HepG2 (cell line): ENCODE measurements around the gene CUL9. TPM values are rescaled to one million over a fixed set of nuclear protein-coding genes. Genes with fewer than 3 reads are reported as not detected.

Source experiments
- ATAC-seq: fragments of 200-7000 bp; cut with Tn5 transposase; 3 replicates; pipeline ENCODE4 v1.9.1; 2020; ENCODE audit warnings: mild to moderate bottlenecking, moderate library complexity
- BruUV-seq: library from RNA; stranded (reverse); fragments of 400-500 nt; replicated peaks from 2 replicates; lab custom pipeline; 2021; lab: Mats Ljungman, UMichigan
- CTCF ChIA-PET: fragments of 300-600 bp; formaldehyde crosslinking; extraction: SDS; loops from one replicate; lab custom pipeline; 2021; ENCODE audit warnings: low total read pairs, inconsistent platforms, low intra/inter-chr PET ratio; lab: Yijun Ruan, JAX
- POLR2A ChIA-PET: fragments of 350-600 bp; sonication (Branson Sonifier 250); formaldehyde crosslinking; loops from one replicate; lab custom pipeline; 2020; ENCODE audit warnings: antibody characterized with exemption, inconsistent platforms; lab: Yijun Ruan, JAX
- DNase-seq: peaks from one replicate; pipeline ENCODE4 v3.0.0-alpha.2; 2015; ENCODE audit warnings: low spot score
- FAIRE-seq: peaks from 3 replicates; lab custom pipeline; 2011; peaks lifted over from hg19 to GRCh38; lab: Jason Lieb, UNC
- H2AFZ ChIP-seq: one replicate; pipeline ENCODE4 v1.6.1; 2011; ENCODE audit warnings: low read length, inconsistent platforms
- H3K27ac ChIP-seq: fragments of 300-600 bp; 3 replicates; pipeline ENCODE4 v1.8.0; 2011; ENCODE audit warnings: mixed run types, mild to moderate bottlenecking, mixed read lengths, low read length, inconsistent platforms; ENCODE audit not compliant: insufficient read depth; ENCODE audit errors: extremely low read length
- H3K27me3 ChIP-seq, 2 experiments: fragments of 200-600 bp in 1 of 2; 2 replicates in 1 of 2; 3 replicates in 1 of 2; pipeline versions ENCODE4 v1.6.0 to v1.8.0; 2011; ENCODE audit warnings: low read length in 2 of 2, mild to moderate bottlenecking in 2 of 2, moderate library complexity in 2 of 2, inconsistent platforms in 1 of 2; ENCODE audit not compliant: insufficient read depth in 2 of 2, control insufficient read depth in 1 of 2
- H3K36me3 ChIP-seq, 2 experiments: fragments of 200-600 bp in 1 of 2; replicated peaks in 1 of 2; 2 replicates in 1 of 2; 3 replicates in 1 of 2; pipeline versions ENCODE4 v1.5.1 to v1.8.0; 2011; ENCODE audit warnings: low read length in 2 of 2, inconsistent platforms in 1 of 2; ENCODE audit not compliant: insufficient read depth in 2 of 2, control insufficient read depth in 1 of 2
- H3K4me1 ChIP-seq: 2 replicates; pipeline ENCODE4 v1.5.1; 2012; ENCODE audit warnings: low read length, inconsistent platforms; ENCODE audit not compliant: insufficient read depth
- H3K4me2 ChIP-seq: 2 replicates; pipeline ENCODE4 v1.6.0; 2011; ENCODE audit warnings: low read depth, low read length, inconsistent platforms
- H3K4me3 ChIP-seq, 3 experiments: fragments of 200-600 bp in 1 of 3; sonication (generic), shearing (Covaris generic) in 1 of 3; replicated peaks in 1 of 3; 2 replicates each; pipeline ENCODE4 v1.5.1; 2011 to 2016; ENCODE audit warnings: low read length in 3 of 3, inconsistent platforms in 2 of 3, low read depth in 2 of 3, mild to moderate bottlenecking in 2 of 3, control low read depth in 1 of 3, mixed read lengths in 1 of 3; ENCODE audit not compliant: insufficient read depth in 1 of 3
- H3K79me2 ChIP-seq: one replicate; pipeline ENCODE4 v1.6.1; 2011; ENCODE audit warnings: low read length, inconsistent platforms; ENCODE audit not compliant: insufficient read depth
- H3K9ac ChIP-seq: 2 replicates; pipeline ENCODE4 v1.6.0; 2011; ENCODE audit warnings: mild to moderate bottlenecking, low read depth, low read length, inconsistent platforms; ENCODE audit not compliant: insufficient read depth
- H3K9me3 ChIP-seq: 2 replicates; pipeline ENCODE4 v1.5.1; 2012; ENCODE audit warnings: mild to moderate bottlenecking, low read length
- H4K20me1 ChIP-seq: 2 replicates; pipeline ENCODE4 v1.6.0; 2011; ENCODE audit warnings: inconsistent platforms, mild to moderate bottlenecking, low read length, moderate library complexity; ENCODE audit not compliant: insufficient read depth
- FOSL1 ChIP-seq: sonication (generic); formaldehyde crosslinking; IDR thresholded peaks from 2 replicates; pipeline ENCODE4 v1.9.0; 2021; ENCODE audit warnings: missing genetic modification reagents, borderline replicate concordance
- GPN1 ChIP-seq: sonication (generic); formaldehyde crosslinking; IDR thresholded peaks from 2 replicates; pipeline ENCODE4 v1.5.1; 2020; ENCODE audit warnings: missing genetic modification reagents, borderline replicate concordance
- U2AF2 ChIP-seq: fragments of 200-400 bp; formaldehyde crosslinking; IDR thresholded peaks from 2 replicates; pipeline ENCODE4 v1.6.1; 2017; ENCODE audit warnings: low read depth, mild to moderate bottlenecking, low read length
- ZNF780A ChIP-seq: sonication (generic); formaldehyde crosslinking; IDR thresholded peaks from 2 replicates; pipeline ENCODE4 v1.8.0; 2022; ENCODE audit warnings: mild to moderate bottlenecking, missing genetic modification reagents, moderate library complexity
- WGBS: methylation state at CpG from one replicate; pipeline ENCODE4 v1.1.6; 2017; ENCODE audit warnings: low lambda C conversion rate; 5-methylcytosine and 5-hydroxymethylcytosine counted together
- in situ Hi-C: cut with HindIII; loops from 2 replicates; pipeline ENCODE4 v1.10.0; 2017; ENCODE audit warnings: low pct_unique_long_range_greater_than_20kb; ENCODE audit not compliant: extremely low pct_ligation_motif_present
- intact Hi-C: fragments of 100-400 bp; cut with micrococcal nuclease; formaldehyde crosslinking; loops from one replicate; pipeline ENCODE4 v1.10.0; 2022; ENCODE audit not compliant: unreplicated experiment
- polyA plus RNA-seq, 8 experiments: library from polyadenylated mRNA; depleted of rRNA in 3 of 8; stranded (reverse) in 7 of 8; unstranded in 1 of 8; fragments of >200 nt; fragmentation: Illumina TruSeq in 4 of 8; extraction: Trizol in 4 of 8; gene quantifications; 2 replicates each; pipeline versions ENCODE4 v1.2.1 to v1.2.3, GENCODE V29; 2011 to 2016; ENCODE audit warnings: low read depth in 4 of 8, missing spikeins in 1 of 8, mixed read lengths in 1 of 8; ENCODE audit not compliant: insufficient read depth in 1 of 8
- total RNA-seq, 5 experiments: library from RNA; depleted of rRNA; stranded (reverse); fragments of >200 nt; fragmentation: Illumina TruSeq; extraction: Trizol; gene quantifications; 2 replicates each; pipeline ENCODE4 v1.2.3, GENCODE V29; 2016; ENCODE audit warnings: low read depth in 1 of 5
- TF ChIP-seq, protein P1 (sequence below): sonication (generic); formaldehyde crosslinking; IDR thresholded peaks from 2 replicates; pipeline ENCODE4 v1.8.0; 2022; ENCODE audit warnings: mild to moderate bottlenecking, missing genetic modification reagents, borderline replicate concordance
- TF ChIP-seq, protein P2 (sequence below): sonication (generic); formaldehyde crosslinking; IDR thresholded peaks from 2 replicates; pipeline ENCODE4 v1.5.0; 2020; ENCODE audit warnings: missing genetic modification reagents, mild to moderate bottlenecking, borderline replicate concordance

CUL9 gene
- total and polyA plus RNA-seq, 2 of the 13 experiments (the other 11 are each of a cell fraction or from before 2014, with no cell fraction given): 11.4 to 13.7 TPM

GRCh38 chr6:43183441-43183840, 1.4 kb downstream of the CUL9 start:
- H2AFZ ChIP-seq: no peak overlapping the region
- no peaks in the 10 kb centered on the region for H3K79me2 ChIP-seq
- DNase-seq: no peak
- H4K20me1 ChIP-seq: no peaks in the 10 kb centered on the region
- H3K27me3 ChIP-seq: no peaks in the 10 kb centered on the region; a peak in 1 of 5 replicates
- no peak for ATAC-seq
- H3K27ac ChIP-seq: no peak overlapping the region
- CTCF ChIA-PET: no interaction called here
- peaks cover 22% of the 10 kb centered on the region for H3K4me1 ChIP-seq
- no peaks in the 10 kb centered on the region for H3K9me3 ChIP-seq
- in situ Hi-C loops: no loop called here
- POLR2A ChIA-PET: interaction anchor here (1.9 to 2.4 kb wide), 2 partner anchors 9 to 55 kb away, joined by 4 to 12 read pairs; no protein-coding TSS in a partner anchor
- WGBS: 98% methylated on average over 4 of the region's 4 CpGs
- no peak for TF ChIP-seq ZNF780A
- no peak for TF ChIP-seq FOSL1 (CRISPR knock-in tag)
- TF ChIP-seq, protein P1, sequence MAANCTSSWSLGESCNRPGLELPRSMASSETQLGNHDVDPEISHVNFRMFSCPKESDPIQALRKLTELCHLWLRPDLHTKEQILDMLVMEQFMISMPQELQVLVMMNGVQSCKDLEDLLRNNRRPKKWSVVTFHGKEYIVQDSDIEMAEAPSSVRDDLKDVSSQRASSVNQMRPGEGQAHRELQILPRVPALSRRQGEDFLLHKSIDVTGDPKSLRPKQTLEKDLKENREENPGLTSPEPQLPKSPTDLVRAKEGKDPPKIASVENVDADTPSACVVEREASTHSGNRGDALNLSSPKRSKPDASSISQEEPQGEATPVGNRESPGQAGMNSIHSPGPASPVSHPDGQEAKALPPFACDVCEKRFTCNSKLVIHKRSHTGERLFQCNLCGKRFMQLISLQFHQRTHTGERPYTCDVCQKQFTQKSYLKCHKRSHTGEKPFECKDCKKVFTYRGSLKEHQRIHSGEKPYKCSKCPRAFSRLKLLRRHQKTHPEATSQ (CRISPR knock-in tag): no peak
- no peak for TF ChIP-seq GPN1 (CRISPR knock-in tag)
- TF ChIP-seq U2AF2: no peak
- TF ChIP-seq, protein P2, sequence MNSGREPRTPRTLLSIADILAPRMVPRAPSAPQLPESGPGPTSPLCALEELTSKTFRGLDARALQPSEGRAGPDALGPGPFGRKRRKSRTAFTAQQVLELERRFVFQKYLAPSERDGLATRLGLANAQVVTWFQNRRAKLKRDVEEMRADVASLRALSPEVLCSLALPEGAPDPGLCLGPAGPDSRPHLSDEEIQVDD (CRISPR knock-in tag): no peak
- no peak overlapping the region for H3K9ac ChIP-seq
- no peak for FAIRE-seq
- H3K4me3 ChIP-seq: no peak overlapping the region; a peak in 1 of 6 replicates
- H3K36me3 ChIP-seq: peaks cover 14 to 19% of the 10 kb centered on the region in 2 experiments
- BruUV-seq: no TSS peak
- peak overlapping the region; percentile 96 for H3K4me2 ChIP-seq
- intact Hi-C loops: no loop called here
